CD8-positive, alpha-beta memory T cell (primary cell): Measurements from ENCODE around the gene INPP5A. TPM values are rescaled to one million over a fixed set of nuclear protein-coding genes. Genes with fewer than 3 reads are reported as not detected.

ENCODE experiments used
- CTCF ChIA-PET: fragments of 350-600 bp; sonication (Branson Sonifier 250); formaldehyde crosslinking; loops from one replicate; lab custom pipeline; 2021; ENCODE audit warnings: antibody characterized with exemption; lab: Charles Lee
- POLR2A ChIA-PET: fragments of 350-600 bp; sonication (Branson Sonifier 250); formaldehyde crosslinking; loops from one replicate; lab custom pipeline; 2021; ENCODE audit warnings: antibody characterized with exemption; lab: Charles Lee
- DNase-seq, 5 donors: peaks; one replicate each; pipeline versions ENCODE4 v3.0.0 to v3.0.0-alpha.2; 2020 to 2022; ENCODE audit warnings: mixed read lengths in 1 of 5
- H3K27ac ChIP-seq: one replicate; pipeline ENCODE4 v1.7.0; 2013; ENCODE audit warnings: low read depth, mild to moderate bottlenecking, low read length, moderate library complexity
- H3K27me3 ChIP-seq: 2 replicates; pipeline ENCODE4 v1.7.0; 2013; ENCODE audit warnings: low read length, mild to moderate bottlenecking; ENCODE audit not compliant: insufficient read depth, poor library complexity, severe bottlenecking
- H3K36me3 ChIP-seq: 2 replicates; pipeline ENCODE4 v1.7.0; 2013; ENCODE audit warnings: mild to moderate bottlenecking, low read length, moderate library complexity; ENCODE audit not compliant: insufficient read depth
- H3K4me1 ChIP-seq: 2 replicates; pipeline ENCODE4 v1.7.0; 2013; ENCODE audit warnings: mild to moderate bottlenecking, low read length, moderate library complexity; ENCODE audit not compliant: insufficient read depth
- H3K4me3 ChIP-seq: 2 replicates; pipeline ENCODE4 v1.7.0; 2013; ENCODE audit warnings: mild to moderate bottlenecking, low read length
- H3K9me3 ChIP-seq: 2 replicates; pipeline ENCODE4 v1.7.0; 2013; ENCODE audit warnings: mild to moderate bottlenecking, low read length
- H3K27ac Mint-ChIP-seq, 8 donors: one replicate each; pipeline ENCODE4 v1.8.0; 2020 to 2021; ENCODE audit warnings: mixed read lengths in 8 of 8, mild to moderate bottlenecking in 6 of 8, inconsistent platforms in 3 of 8, moderate library complexity in 3 of 8
- H3K27me3 Mint-ChIP-seq, 2 donors: one replicate each; pipeline ENCODE4 v1.8.0; 2020 to 2021; ENCODE audit warnings: mixed read lengths in 2 of 2, mild to moderate bottlenecking in 1 of 2, moderate library complexity in 1 of 2
- H3K36me3 Mint-ChIP-seq, 3 donors: one replicate each; pipeline ENCODE4 v1.8.0; 2020 to 2021; ENCODE audit warnings: mixed read lengths in 3 of 3, inconsistent platforms in 1 of 3, mild to moderate bottlenecking in 1 of 3
- H3K4me1 Mint-ChIP-seq, 3 donors: one replicate each; pipeline ENCODE4 v1.8.0; 2020 to 2021; ENCODE audit warnings: mixed read lengths in 3 of 3, inconsistent platforms in 1 of 3, mild to moderate bottlenecking in 1 of 3
- H3K4me3 Mint-ChIP-seq, 7 donors: one replicate each; pipeline ENCODE4 v1.8.0; 2020 to 2021; ENCODE audit warnings: mixed read lengths in 7 of 7, mild to moderate bottlenecking in 6 of 7, moderate library complexity in 4 of 7, inconsistent platforms in 2 of 7
- H3K9me3 Mint-ChIP-seq, 5 donors: one replicate each; pipeline ENCODE4 v1.8.0; 2020 to 2022; ENCODE audit warnings: mixed read lengths in 5 of 5, mild to moderate bottlenecking in 3 of 5, moderate library complexity in 2 of 5, inconsistent platforms in 1 of 5
- polyA plus RNA-seq: library from polyadenylated mRNA; unstranded; fragments of 300-500 nt; fragmentation: Illumina TruSeq; gene quantifications from one replicate; pipeline ENCODE4 v1.2.3, GENCODE V29; 2021
- total RNA-seq, 2 experiments: library from RNA; stranded (reverse); gene quantifications; one replicate each; pipeline ENCODE4 v1.2.3, GENCODE V29; 2021

Gene INPP5A
- total and polyA plus RNA-seq, 3 experiments from 2014 or later = 1.1 to 6.1 (median 4.8) TPM

DNA sequence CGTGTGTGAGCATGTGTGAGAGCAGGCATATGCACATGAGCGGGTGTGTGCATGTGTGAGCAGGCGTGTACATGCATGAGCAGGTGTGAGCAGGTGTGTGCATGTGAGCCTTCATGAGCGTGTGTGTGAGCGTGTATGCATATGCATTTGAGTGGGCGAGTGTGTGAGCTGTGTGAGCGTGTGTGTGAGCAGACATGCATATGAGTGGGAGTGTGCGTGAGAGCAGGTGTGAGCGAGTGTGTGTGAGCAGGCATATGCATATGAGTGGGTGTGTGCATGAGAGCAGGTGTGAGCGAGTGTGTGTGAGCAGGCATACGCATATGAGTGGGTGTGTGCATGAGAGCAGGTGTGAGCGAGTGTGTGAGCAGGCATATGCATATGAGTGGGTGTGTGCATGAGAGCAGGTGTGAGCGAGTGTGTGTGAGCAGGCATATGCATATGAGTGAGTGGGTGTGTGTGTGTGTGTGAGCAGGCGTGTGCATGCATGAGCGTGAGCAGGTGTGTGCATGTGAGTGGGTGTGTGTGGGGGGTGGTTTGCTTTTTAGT is 217.7 kb downstream of the INPP5A start:
- Mint-ChIP-seq H3K27me3 (no peaks in the 10 kb centered on the region), H3K36me3 (peaks cover 8 to 44% (median 34%) of the 10 kb centered on the region in 3 donors), H3K4me3 (no peak overlapping the region), H3K4me1 (no peaks in the 10 kb centered on the region), H3K9me3 (peaks cover 0 to 9% (median 2%) of the 10 kb centered on the region in 5 donors), H3K27ac (no peak overlapping the region)
- Histone ChIP-seq H3K27ac (no peak overlapping the region), H3K4me3 (no peak overlapping the region), H3K4me1 (no peaks in the 10 kb centered on the region), H3K27me3 (no peaks in the 10 kb centered on the region), H3K9me3 (no peaks in the 10 kb centered on the region), H3K36me3 (no peaks in the 10 kb centered on the region)
- no peak for DNase-seq
- ChIA-PET POLR2A (no interaction called here), CTCF (no interaction called here)

GRCh38 chr10:132756591-132756990 is 219.0 kb downstream of the INPP5A start:
- CTCF ChIA-PET = no interaction called here
- peaks cover 0 to 9% (median 2%) of the 10 kb centered on the region in 5 donors for H3K9me3 Mint-ChIP-seq

GRCh38 chr10:132757171-132757570 is 219.6 kb downstream of the INPP5A start:
- no peaks in the 10 kb centered on the region for H3K36me3 ChIP-seq
- Mint-ChIP-seq H3K9me3 (peaks cover 0 to 9% (median 2%) of the 10 kb centered on the region in 5 donors), H3K27ac (peak overlapping the region in 1 of 8 donors; percentile 64), H3K4me1 (peaks cover 0 to 3% (median 1%) of the 10 kb centered on the region in 3 donors), H3K4me3 (no peak overlapping the region), H3K27me3 (no peaks in the 10 kb centered on the region), H3K36me3 (peaks cover 7 to 38% (median 34%) of the 10 kb centered on the region in 3 donors)
- H3K9me3 ChIP-seq = no peaks in the 10 kb centered on the region
- ChIA-PET CTCF (no interaction called here), POLR2A (no interaction called here)
- no peak overlapping the region for H3K27ac ChIP-seq
- no peaks in the 10 kb centered on the region for H3K4me1 ChIP-seq
- DNase-seq = no peak
- no peaks in the 10 kb centered on the region for H3K27me3 ChIP-seq
- no peak overlapping the region for H3K4me3 ChIP-seq

More at GRCh38 chr10:132756591-132756990, 219.0 kb downstream of the INPP5A start:
- Mint-ChIP-seq H3K36me3 (peaks cover 7 to 40% (median 34%) of the 10 kb centered on the region in 3 donors), H3K27me3 (no peaks in the 10 kb centered on the region), H3K27ac (no peak overlapping the region), H3K4me3 (no peak overlapping the region), H3K4me1 (no peaks in the 10 kb centered on the region)
- no peaks in the 10 kb centered on the region for H3K36me3 ChIP-seq
- no peaks in the 10 kb centered on the region for H3K9me3 ChIP-seq
- H3K27me3 ChIP-seq = no peaks in the 10 kb centered on the region
- POLR2A ChIA-PET = no interaction called here
- H3K4me3 ChIP-seq = no peak overlapping the region
- DNase-seq = no peak
- H3K4me1 ChIP-seq = no peaks in the 10 kb centered on the region
- H3K27ac ChIP-seq = no peak overlapping the region

DNA sequence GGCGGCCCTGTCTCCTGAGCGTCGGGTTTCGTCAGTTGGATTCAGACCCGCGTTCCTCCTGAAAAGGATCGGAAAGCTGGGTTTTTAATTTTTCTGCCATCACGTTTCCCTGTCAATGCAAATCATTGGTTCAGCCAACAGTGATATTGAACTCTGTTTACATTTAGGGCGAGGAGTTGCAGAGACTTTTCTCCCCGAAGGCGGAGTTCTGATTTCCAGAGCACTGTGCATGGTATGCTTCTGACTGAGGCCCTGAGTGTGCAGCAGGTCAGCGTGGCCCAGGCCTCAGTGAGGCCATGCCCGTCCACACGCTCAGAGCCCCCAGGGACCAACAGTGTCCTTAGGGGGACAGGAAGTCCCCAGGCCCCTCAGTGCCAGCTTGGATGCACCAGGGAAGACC is 221.3 kb downstream of the INPP5A start:
- H3K27me3 ChIP-seq = no peaks in the 10 kb centered on the region
- Mint-ChIP-seq H3K9me3 (peaks cover 0 to 9% (median 2%) of the 10 kb centered on the region in 5 donors), H3K36me3 (peaks cover 7 to 32% (median 29%) of the 10 kb centered on the region in 3 donors), H3K4me1 (peaks cover 0 to 3% (median 2%) of the 10 kb centered on the region in 3 donors), H3K4me3 (no peak overlapping the region), H3K27ac (no peak overlapping the region), H3K27me3 (no peaks in the 10 kb centered on the region)
- POLR2A ChIA-PET = no interaction called here
- no peaks in the 10 kb centered on the region for H3K4me1 ChIP-seq
- no peak overlapping the region for H3K27ac ChIP-seq
- no peak overlapping the region for H3K4me3 ChIP-seq
- CTCF ChIA-PET = no interaction called here
- H3K9me3 ChIP-seq = no peaks in the 10 kb centered on the region
- no peaks in the 10 kb centered on the region for H3K36me3 ChIP-seq
- DNase-seq = no peak

- Mint-ChIP-seq H3K36me3 (peaks cover 0 to 20% (median 10%) of the 10 kb centered on the region in 3 donors), H3K27ac (peak overlapping the region in 1 of 8 donors; percentile 76), H3K4me3 (no peak overlapping the region), H3K4me1 (peaks cover 0 to 3% (median 2%) of the 10 kb centered on the region in 3 donors), H3K27me3 (peaks cover 0 to 1% of the 10 kb centered on the region in 2 donors), H3K9me3 (peaks cover 0 to 1% (median 0%) of the 10 kb centered on the region in 5 donors)
- ChIA-PET POLR2A (no interaction called here), CTCF (no interaction called here)
- H3K27ac ChIP-seq = no peak overlapping the region
- no peaks in the 10 kb centered on the region for H3K4me1 ChIP-seq
- no peak overlapping the region for H3K4me3 ChIP-seq
- no peaks in the 10 kb centered on the region for H3K9me3 ChIP-seq
- DNase-seq = no peak
- no peaks in the 10 kb centered on the region for H3K27me3 ChIP-seq
- no peaks in the 10 kb centered on the region for H3K36me3 ChIP-seq
These were observed 223.9 kb downstream of the INPP5A start for GRCh38 chr10:132761395-132762060.

GRCh38 chr10:132762267-132762666 is 224.7 kb downstream of the INPP5A start:
- Histone ChIP-seq H3K4me1 (no peaks in the 10 kb centered on the region), H3K9me3 (no peaks in the 10 kb centered on the region), H3K27ac (no peak overlapping the region), H3K4me3 (no peak overlapping the region), H3K36me3 (no peaks in the 10 kb centered on the region), H3K27me3 (no peaks in the 10 kb centered on the region)
- ChIA-PET CTCF (no interaction called here), POLR2A (no interaction called here)
- H3K27me3 Mint-ChIP-seq = peaks cover 0 to 1% of the 10 kb centered on the region in 2 donors
- peak overlapping the region in 1 of 8 donors; percentile 79 for H3K27ac Mint-ChIP-seq
- no peak for DNase-seq
- no peaks in the 10 kb centered on the region for H3K9me3 Mint-ChIP-seq
- H3K4me1 Mint-ChIP-seq = peaks cover 0 to 3% (median 2%) of the 10 kb centered on the region in 3 donors
- H3K4me3 Mint-ChIP-seq = no peak overlapping the region
- peaks cover 0 to 16% (median 8%) of the 10 kb centered on the region in 3 donors for H3K36me3 Mint-ChIP-seq

DNA sequence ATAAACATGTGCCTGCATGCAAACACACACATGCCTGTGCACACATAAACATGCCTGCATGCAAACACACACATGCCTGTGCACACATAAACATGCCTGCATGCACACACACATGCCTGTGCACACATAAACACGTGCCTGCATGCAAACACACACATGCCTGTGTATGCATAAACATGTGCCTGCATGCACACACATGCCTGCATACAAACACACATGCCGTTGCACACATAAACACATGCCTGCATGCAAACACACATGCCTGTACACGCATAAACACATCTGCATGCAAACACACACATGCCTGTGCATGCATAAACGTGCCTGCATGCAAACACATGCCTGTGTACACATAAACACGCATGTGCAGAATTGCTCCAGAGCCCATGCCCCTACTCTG is 226.0 kb downstream of the INPP5A start:
- Mint-ChIP-seq H3K36me3 (peaks cover 0 to 17% (median 7%) of the 10 kb centered on the region in 3 donors), H3K27me3 (peaks cover 0 to 1% of the 10 kb centered on the region in 2 donors), H3K27ac (no peak overlapping the region), H3K4me3 (no peak overlapping the region), H3K4me1 (peaks cover 0 to 3% (median 2%) of the 10 kb centered on the region in 3 donors), H3K9me3 (no peaks in the 10 kb centered on the region)
- DNase-seq = no peak
- Histone ChIP-seq H3K4me3 (no peak overlapping the region), H3K27ac (no peak overlapping the region), H3K36me3 (no peaks in the 10 kb centered on the region), H3K9me3 (no peaks in the 10 kb centered on the region), H3K27me3 (no peaks in the 10 kb centered on the region), H3K4me1 (no peaks in the 10 kb centered on the region)
- ChIA-PET CTCF (no interaction called here), POLR2A (no interaction called here)

DNA sequence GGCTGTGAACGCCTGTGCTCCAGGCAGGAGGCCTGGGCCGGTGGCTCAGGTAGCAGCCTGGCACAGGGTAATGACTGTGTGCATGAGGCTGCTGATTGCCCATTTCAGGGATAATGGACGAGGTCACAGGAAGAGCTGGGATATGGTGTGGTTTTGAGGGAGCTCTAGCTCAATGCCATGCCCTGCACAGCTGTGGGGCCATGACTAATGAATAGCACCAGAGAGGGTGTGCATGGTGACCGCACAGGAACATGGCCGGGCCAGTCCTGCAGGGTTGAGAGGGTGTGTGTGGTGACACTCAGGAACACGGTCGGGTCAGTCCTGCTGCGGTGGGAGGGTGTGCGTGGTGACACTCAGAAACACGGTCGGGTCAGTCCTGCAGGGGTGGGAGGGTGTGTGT is 226.5 kb downstream of the INPP5A start:
- H3K4me3 Mint-ChIP-seq = no peak overlapping the region
- CTCF ChIA-PET = no interaction called here
- Histone ChIP-seq H3K27me3 (no peaks in the 10 kb centered on the region), H3K4me3 (no peak overlapping the region), H3K9me3 (no peaks in the 10 kb centered on the region), H3K27ac (no peak overlapping the region), H3K36me3 (no peaks in the 10 kb centered on the region), H3K4me1 (no peaks in the 10 kb centered on the region)
- no peak for DNase-seq
- POLR2A ChIA-PET = no interaction called here
- peaks cover 0 to 18% (median 10%) of the 10 kb centered on the region in 3 donors for H3K36me3 Mint-ChIP-seq
- H3K27me3 Mint-ChIP-seq = peaks cover 0 to 1% of the 10 kb centered on the region in 2 donors
- H3K9me3 Mint-ChIP-seq = no peaks in the 10 kb centered on the region
- H3K27ac Mint-ChIP-seq = no peak overlapping the region
- H3K4me1 Mint-ChIP-seq = peaks cover 0 to 3% (median 2%) of the 10 kb centered on the region in 3 donors
